Stomach (tissue), 19 donors: ENCODE measurements around the gene CCPG1. TPM values are rescaled to one million over a fixed set of nuclear protein-coding genes. Genes with fewer than 3 reads are reported as not detected.
A peak's percentile ranks its signal among the peaks of the same experiment; 100 is the strongest.
"Not testable (repeated sequence)": the region's sequence is repeated elsewhere in the genome, so short reads cannot be mapped to it uniquely, and the experiment has no call there.

ENCODE experiments used
- DNase-seq, 2 donors: peaks; one replicate each; pipeline versions ENCODE4 v3.0.0 to v3.0.0-alpha.2; 2013 to 2019
- H3K27ac ChIP-seq, 5 donors: fragments of 200-600 bp in 4 of 5; sonication (generic) in 4 of 5; one replicate each; pipeline ENCODE4 v1.5.1; 2013 to 2019; ENCODE audit warnings: mild to moderate bottlenecking in 1 of 5, moderate library complexity in 1 of 5
- H3K27me3 ChIP-seq, 3 donors: fragments of 200-600 bp; sonication (generic); one replicate each; pipeline ENCODE4 v1.5.1; 2017 to 2019; ENCODE audit warnings: mixed run types in 1 of 3
- H3K36me3 ChIP-seq, 4 donors: fragments of 200-600 bp; sonication (generic); 1 replicate in 3 of 4; 2 replicates in 1 of 4; pipeline ENCODE4 v1.5.1; 2016 to 2019
- H3K4me1 ChIP-seq, 4 donors: fragments of 200-600 bp; sonication (generic); one replicate each; pipeline ENCODE4 v1.5.1; 2016 to 2019
- H3K4me3 ChIP-seq, 4 donors: fragments of 200-600 bp; sonication (generic) in 3 of 4; one replicate each; pipeline ENCODE4 v1.5.1; 2016 to 2019; ENCODE audit warnings: mild to moderate bottlenecking in 1 of 4
- H3K9me3 ChIP-seq, 4 donors: fragments of 200-600 bp; sonication (generic); one replicate each; pipeline ENCODE4 v1.5.1; 2016 to 2019
- EP300 ChIP-seq: sonication (generic); formaldehyde crosslinking; IDR thresholded peaks from one replicate; pipeline ENCODE4 v1.6.1; 2017; ENCODE audit warnings: antibody characterized with exemption
- POLR2A ChIP-seq, 4 donors: fragments of 450-650 bp; IDR thresholded peaks; one replicate each; pipeline ENCODE4 v1.6.1; 2016; ENCODE audit warnings: antibody characterized with exemption in 4 of 4, control low read depth in 2 of 4, mild to moderate bottlenecking in 1 of 4, moderate library complexity in 1 of 4
- POLR2AphosphoS5 ChIP-seq, 3 donors: sonication (generic); formaldehyde crosslinking; IDR thresholded peaks; one replicate each; pipeline ENCODE4 v1.6.1; 2016; ENCODE audit warnings: antibody characterized with exemption in 3 of 3
- WGBS, 5 donors: extraction: QIAGEN DNeasy Blood & Tissue Kit in 3 of 5; methylation state at CpG; one replicate each; pipeline versions ENCODE4 v1.1.5 to v1.1.7; 2013 to 2018; 5-methylcytosine and 5-hydroxymethylcytosine counted together
- intact Hi-C: fragments of 100-400 bp; cut with DNase I; formaldehyde crosslinking; loops from one replicate; pipeline ENCODE4 v1.15.1; 2023; ENCODE audit warnings: low total_unique reads
- long read RNA-seq, 10 donors: transcript quantifications; one replicate each; lab custom pipeline, GENCODE V29; 2026
- polyA plus RNA-seq, 3 donors: library from polyadenylated mRNA; stranded (reverse); fragments of 200-250 nt; gene quantifications; one replicate each; pipeline ENCODE4 v1.2.3, GENCODE V29; 2013
- total RNA-seq, 5 donors: library from RNA; depleted of rRNA; stranded (reverse); fragments of >200 nt; gene quantifications; one replicate each; pipeline versions ENCODE4 v1.1.0 to v1.2.3, GENCODE V29; 2014 to 2016
- TF ChIP-seq, protein P1 (sequence below), 7 experiments: fragments of 450-650 bp in 4 of 7; fragments of 200-600 bp in 3 of 7; sonication (generic) in 3 of 7; IDR thresholded peaks; one replicate each; pipeline ENCODE4 v1.5.1; 2016 to 2019; ENCODE audit warnings: antibody characterized with exemption in 7 of 7, control low read depth in 2 of 7, mild to moderate bottlenecking in 1 of 7
- donor health status: healthy with polysubstance abuse.
- donor health status: Bipolar disorder and iron deficiency.
- donor health status: healthy.

The CCPG1 gene, protein sequence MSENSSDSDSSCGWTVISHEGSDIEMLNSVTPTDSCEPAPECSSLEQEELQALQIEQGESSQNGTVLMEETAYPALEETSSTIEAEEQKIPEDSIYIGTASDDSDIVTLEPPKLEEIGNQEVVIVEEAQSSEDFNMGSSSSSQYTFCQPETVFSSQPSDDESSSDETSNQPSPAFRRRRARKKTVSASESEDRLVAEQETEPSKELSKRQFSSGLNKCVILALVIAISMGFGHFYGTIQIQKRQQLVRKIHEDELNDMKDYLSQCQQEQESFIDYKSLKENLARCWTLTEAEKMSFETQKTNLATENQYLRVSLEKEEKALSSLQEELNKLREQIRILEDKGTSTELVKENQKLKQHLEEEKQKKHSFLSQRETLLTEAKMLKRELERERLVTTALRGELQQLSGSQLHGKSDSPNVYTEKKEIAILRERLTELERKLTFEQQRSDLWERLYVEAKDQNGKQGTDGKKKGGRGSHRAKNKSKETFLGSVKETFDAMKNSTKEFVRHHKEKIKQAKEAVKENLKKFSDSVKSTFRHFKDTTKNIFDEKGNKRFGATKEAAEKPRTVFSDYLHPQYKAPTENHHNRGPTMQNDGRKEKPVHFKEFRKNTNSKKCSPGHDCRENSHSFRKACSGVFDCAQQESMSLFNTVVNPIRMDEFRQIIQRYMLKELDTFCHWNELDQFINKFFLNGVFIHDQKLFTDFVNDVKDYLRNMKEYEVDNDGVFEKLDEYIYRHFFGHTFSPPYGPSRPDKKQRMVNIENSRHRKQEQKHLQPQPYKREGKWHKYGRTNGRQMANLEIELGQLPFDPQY
- total RNA-seq (100 to 1,000 TPM in 1 of 5 donors, 10 to 100 TPM in 4; 15.9 to 119 (median 54.6) TPM), polyA plus RNA-seq (10 to 100 TPM; 15.1 to 17.3 (median 17.1) TPM)
- long read RNA-seq, donor 1, full-length matches to known transcripts: 4 of 4 reads
- long read RNA-seq, donor 1, partial matches to known transcripts: 0 of 4 reads
- long read RNA-seq, donor 1, other reads (novel, unspliced or antisense): 0 of 4 reads
- long read RNA-seq, donor 2, full-length matches to known transcripts: 5 of 5 reads
- long read RNA-seq, donor 2, partial matches to known transcripts: 0 of 5 reads
- long read RNA-seq, donor 2, other reads (novel, unspliced or antisense): 0 of 5 reads
- long read RNA-seq, donor 3, full-length matches to known transcripts: 10 of 20 reads
- long read RNA-seq, donor 3, partial matches to known transcripts: 10 of 20 reads
- long read RNA-seq, donor 3, other reads (novel, unspliced or antisense): 0 of 20 reads
- long read RNA-seq, donor 4, full-length matches to known transcripts: 1 of 1 reads
- long read RNA-seq, donor 4, partial matches to known transcripts: 0 of 1 reads
- long read RNA-seq, donor 4, other reads (novel, unspliced or antisense): 0 of 1 reads
- long read RNA-seq, donor 5, full-length matches to known transcripts: 12 of 22 reads
- long read RNA-seq, donor 5, partial matches to known transcripts: 10 of 22 reads
- long read RNA-seq, donor 5, other reads (novel, unspliced or antisense): 0 of 22 reads
- long read RNA-seq, donor 6, full-length matches to known transcripts: 32 of 62 reads
- long read RNA-seq, donor 6, partial matches to known transcripts: 30 of 62 reads
- long read RNA-seq, donor 6, other reads (novel, unspliced or antisense): 0 of 62 reads
- long read RNA-seq, donor 7, full-length matches to known transcripts: 13 of 13 reads
- long read RNA-seq, donor 7, partial matches to known transcripts: 0 of 13 reads
- long read RNA-seq, donor 7, other reads (novel, unspliced or antisense): 0 of 13 reads
- long read RNA-seq, donor 8, full-length matches to known transcripts: 8 of 8 reads
- long read RNA-seq, donor 8, partial matches to known transcripts: 0 of 8 reads
- long read RNA-seq, donor 8, other reads (novel, unspliced or antisense): 0 of 8 reads
- long read RNA-seq, donor 9, full-length matches to known transcripts: 10 of 10 reads
- long read RNA-seq, donor 9, partial matches to known transcripts: 0 of 10 reads
- long read RNA-seq, donor 9, other reads (novel, unspliced or antisense): 0 of 10 reads
- long read RNA-seq, donor 10, full-length matches to known transcripts: 8 of 8 reads
- long read RNA-seq, donor 10, partial matches to known transcripts: 0 of 8 reads
- long read RNA-seq, donor 10, other reads (novel, unspliced or antisense): 0 of 8 reads

DNA sequence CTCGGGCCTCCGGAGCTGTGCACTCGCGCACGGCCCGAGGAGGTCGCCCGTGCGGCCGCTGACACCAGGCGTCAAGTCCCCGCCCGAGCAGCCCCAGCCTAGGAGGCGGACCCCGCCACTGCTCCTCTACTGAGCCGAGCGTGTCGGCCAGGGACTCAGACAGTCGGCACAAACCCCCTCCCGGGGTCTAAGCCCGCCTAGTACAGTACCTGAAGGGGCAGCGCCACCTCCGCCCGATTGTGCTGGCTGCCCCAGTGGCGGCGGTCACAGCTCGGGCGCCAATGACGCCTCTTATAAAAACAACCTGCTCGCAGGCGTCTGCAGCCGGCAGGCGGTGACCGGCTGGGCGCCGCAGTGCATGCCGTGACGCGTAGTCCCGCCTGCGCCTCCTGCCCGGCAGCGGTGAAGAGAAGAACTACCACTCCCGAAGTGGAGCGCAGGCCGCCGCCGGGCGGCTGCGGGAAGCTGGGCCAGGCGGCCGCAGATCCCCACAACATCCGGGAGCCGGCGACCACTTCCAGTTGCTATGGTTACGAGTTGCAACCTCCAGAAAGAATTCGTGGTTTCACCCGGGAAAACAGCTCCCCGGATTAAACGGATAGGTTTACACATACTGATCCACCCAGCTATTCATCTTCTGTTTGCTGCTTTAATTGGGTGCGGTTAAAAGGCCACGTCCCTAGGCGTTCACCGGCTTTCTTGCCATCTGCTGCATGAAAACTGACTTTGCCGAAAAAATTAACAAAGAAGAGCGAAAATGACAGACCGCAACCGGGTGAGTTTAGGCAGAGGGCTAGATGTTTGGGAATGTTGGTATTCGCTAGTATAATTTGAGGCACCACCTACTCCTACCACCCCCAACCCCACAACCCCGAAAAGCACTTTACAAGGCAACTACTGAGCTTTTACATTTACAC, at the start of gene CCPG1, which contains the start of gene PIERCE2:
Gene CCPG1, minus strand, starts transcription at position 348 of the 917 bp plus-strand sequence. CDS start 18,935 bp downstream, outside the sequence.
Gene PIERCE2, plus strand, starts transcription at position 484 of the 917 bp plus-strand sequence. Its CDS starts 274 bp downstream, at position 758.
- no peaks in the 10 kb centered on the region for H3K9me3 ChIP-seq
- DNase-seq: peak; percentile 93 to 98
- peak within 1 kb of the TSS; percentile 83 to 95 (median 86) for H3K4me3 ChIP-seq
- peak within 1 kb of the TSS; percentile 95 to 98 (median 97) for H3K27ac ChIP-seq
- no peaks in the 10 kb centered on the region for H3K27me3 ChIP-seq
- H3K4me1 ChIP-seq: peaks cover 19 to 55% (median 48%) of the 10 kb centered on the region in 4 donors
- WGBS, 5 donors: 0 to 1% (median 0%) methylated on average over 39 to 70 of the region's 70 CpGs
- TF ChIP-seq EP300 (no peak), POLR2AphosphoS5 (IDR thresholded peaks at IDR 0.05) (peak; percentile 59 to 95 (median 94)), POLR2A (IDR thresholded peaks at IDR 0.05) (peak in 2 of 4 donors; percentile 70 to 84)
- TF ChIP-seq, protein P1, sequence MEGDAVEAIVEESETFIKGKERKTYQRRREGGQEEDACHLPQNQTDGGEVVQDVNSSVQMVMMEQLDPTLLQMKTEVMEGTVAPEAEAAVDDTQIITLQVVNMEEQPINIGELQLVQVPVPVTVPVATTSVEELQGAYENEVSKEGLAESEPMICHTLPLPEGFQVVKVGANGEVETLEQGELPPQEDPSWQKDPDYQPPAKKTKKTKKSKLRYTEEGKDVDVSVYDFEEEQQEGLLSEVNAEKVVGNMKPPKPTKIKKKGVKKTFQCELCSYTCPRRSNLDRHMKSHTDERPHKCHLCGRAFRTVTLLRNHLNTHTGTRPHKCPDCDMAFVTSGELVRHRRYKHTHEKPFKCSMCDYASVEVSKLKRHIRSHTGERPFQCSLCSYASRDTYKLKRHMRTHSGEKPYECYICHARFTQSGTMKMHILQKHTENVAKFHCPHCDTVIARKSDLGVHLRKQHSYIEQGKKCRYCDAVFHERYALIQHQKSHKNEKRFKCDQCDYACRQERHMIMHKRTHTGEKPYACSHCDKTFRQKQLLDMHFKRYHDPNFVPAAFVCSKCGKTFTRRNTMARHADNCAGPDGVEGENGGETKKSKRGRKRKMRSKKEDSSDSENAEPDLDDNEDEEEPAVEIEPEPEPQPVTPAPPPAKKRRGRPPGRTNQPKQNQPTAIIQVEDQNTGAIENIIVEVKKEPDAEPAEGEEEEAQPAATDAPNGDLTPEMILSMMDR (IDR thresholded peaks at IDR 0.05): peak in 6 of 7 experiments; percentile 23 to 94 (median 90)
- intact Hi-C loops: no loop called here
- no peaks in the 10 kb centered on the region for H3K36me3 ChIP-seq

DNA sequence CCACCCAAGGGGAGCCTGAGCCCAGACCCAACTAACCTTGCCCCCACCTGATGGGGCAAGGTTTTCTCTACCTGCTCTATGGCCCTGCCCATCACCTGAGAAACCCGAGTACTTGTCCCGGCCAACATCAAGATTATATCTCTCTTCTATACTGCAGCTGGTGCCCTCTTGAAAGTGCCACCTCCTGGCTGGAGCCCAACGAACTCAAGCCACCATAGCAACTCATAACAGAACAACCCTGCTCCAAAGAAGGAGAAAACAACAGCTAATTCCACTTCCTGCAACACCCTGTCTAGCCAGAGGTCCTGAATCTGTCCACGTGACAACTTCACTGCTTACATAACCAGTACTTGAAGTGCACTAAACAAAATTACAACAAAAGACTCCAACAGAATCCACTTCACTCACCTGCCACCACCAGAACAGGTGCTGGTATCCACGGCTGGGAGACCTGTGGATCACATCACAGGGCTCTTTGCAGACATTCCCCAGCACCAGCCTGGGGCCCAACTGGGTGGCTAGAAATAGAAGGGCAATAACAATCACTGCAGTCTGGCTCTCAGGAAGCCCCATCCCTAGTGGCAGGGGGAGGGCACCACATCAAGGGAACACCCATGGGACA, 49.4 kb upstream of the CCPG1 start:
- 84 to 92% (median 89%) methylated on average over 5 of the region's 5 CpGs for WGBS, 5 donors
- no peak overlapping the region for H3K27ac ChIP-seq

DNA sequence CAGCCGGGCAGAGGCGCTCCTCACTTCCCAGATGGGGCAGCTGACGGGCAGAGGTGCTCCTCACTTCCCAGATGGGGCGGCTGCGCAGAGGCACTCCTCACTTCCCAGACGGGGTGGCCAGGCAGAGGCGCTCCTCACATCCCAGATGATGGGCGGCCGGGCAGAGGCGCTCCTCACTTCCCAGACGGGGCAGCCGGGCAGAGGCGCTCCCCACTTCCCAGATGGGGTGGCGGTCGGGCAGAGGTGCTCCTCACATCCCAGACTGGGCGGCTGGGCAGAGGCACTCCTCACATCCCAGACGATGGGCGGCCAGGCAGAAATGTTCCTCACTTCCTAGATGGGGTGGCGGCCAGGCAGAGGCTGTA, 38.9 kb upstream of the CCPG1 start:
- peaks cover 0 to 23% (median 11%) of the 10 kb centered on the region in 4 donors for H3K9me3 ChIP-seq
- intact Hi-C loops, H3K4me3 ChIP-seq, H3K27ac ChIP-seq, H3K36me3 ChIP-seq, H3K27me3 ChIP-seq, DNase-seq, H3K4me1 ChIP-seq: not testable (repeated sequence)
- WGBS, 5 donors: 88 to 100% (median 98%) methylated on average over 1 to 19 of the region's 19 CpGs

More for the DNA sequence above, 49.4 kb upstream of the CCPG1 start:
- H3K9me3 ChIP-seq: peaks cover 0 to 8% (median 3%) of the 10 kb centered on the region in 4 donors
- H3K4me3 ChIP-seq: no peak overlapping the region
- TF ChIP-seq POLR2AphosphoS5 (IDR thresholded peaks at IDR 0.05) (no peak), POLR2A (IDR thresholded peaks at IDR 0.05) (no peak), EP300 (no peak)
- TF ChIP-seq, protein P1 (IDR thresholded peaks at IDR 0.05): no peak
- peaks cover 0 to 6% (median 0%) of the 10 kb centered on the region in 4 donors for H3K36me3 ChIP-seq
- intact Hi-C loops: no loop called here
- DNase-seq: no peak
- H3K27me3 ChIP-seq: no peaks in the 10 kb centered on the region
- H3K4me1 ChIP-seq: no peaks in the 10 kb centered on the region

DNA sequence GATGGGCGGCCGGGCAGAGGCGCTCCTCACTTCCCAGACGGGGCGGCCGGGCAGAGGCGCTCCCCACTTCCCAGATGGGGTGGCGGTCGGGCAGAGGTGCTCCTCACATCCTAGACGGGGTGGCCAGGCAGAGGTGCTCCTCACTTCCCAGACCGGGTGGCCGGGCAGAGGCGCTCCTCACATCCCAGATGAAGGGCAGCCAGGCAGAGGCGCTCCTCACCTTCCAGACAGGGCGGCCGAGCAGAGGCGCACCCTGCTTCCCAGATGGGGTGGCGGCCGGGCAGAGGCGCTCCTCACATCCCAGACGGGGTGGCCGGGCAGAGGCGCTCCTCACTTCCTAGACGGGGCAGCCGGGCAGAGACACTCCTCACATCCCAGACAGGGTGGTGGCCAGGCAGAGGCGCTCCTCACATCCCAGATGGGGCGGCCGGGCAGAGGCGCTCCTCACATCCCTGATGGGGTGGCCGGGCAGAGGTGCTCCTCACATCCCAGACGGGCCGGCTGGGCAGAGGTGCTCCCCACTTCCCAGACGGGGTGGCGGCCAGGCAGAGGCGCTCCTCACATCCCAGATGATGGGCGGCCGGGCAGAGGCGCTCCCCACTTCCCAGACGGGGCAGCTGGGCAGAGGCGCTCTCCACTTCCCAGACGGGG, 38.3 kb upstream of the CCPG1 start:
- H3K4me3 ChIP-seq, H3K36me3 ChIP-seq, DNase-seq, H3K27me3 ChIP-seq, H3K4me1 ChIP-seq, H3K27ac ChIP-seq, intact Hi-C loops: not testable (repeated sequence)
- H3K9me3 ChIP-seq: peaks cover 0 to 23% (median 11%) of the 10 kb centered on the region in 4 donors
- WGBS, 5 donors: 93 to 99% (median 98%) methylated on average over 18 to 41 of the region's 41 CpGs

DNA sequence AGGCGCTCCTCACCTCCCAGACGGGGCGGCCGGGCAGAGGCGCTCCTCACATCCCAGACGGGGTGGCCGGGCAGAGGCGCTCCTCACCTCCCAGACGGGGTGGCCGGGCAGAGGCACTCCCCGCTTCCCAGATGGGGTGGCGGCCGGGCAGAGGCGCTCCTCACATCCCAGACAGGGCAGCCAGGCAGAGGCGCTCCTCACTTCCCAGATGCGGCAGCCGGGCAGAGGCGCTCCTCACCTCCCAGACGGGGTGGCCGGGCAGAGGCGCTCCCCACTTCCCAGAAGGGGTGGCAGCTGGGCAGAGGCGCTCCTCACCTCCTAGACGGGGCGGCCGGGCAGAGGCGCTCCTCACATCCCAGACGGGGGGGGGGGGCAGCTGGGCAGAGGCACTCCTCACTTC, 37.8 kb upstream of the CCPG1 start:
- H3K4me1 ChIP-seq, intact Hi-C loops, H3K27me3 ChIP-seq, H3K36me3 ChIP-seq, H3K27ac ChIP-seq, H3K4me3 ChIP-seq, DNase-seq: not testable (repeated sequence)
- peaks cover 0 to 23% (median 11%) of the 10 kb centered on the region in 4 donors for H3K9me3 ChIP-seq
- WGBS, 5 donors: 78 to 96% (median 93%) methylated on average over 11 to 27 of the region's 27 CpGs
